Smooth muscle cell of trachea (primary cell): ENCODE data around the gene CHD1L. TPM values are rescaled to one million over a fixed set of nuclear protein-coding genes. Genes with fewer than 3 reads are reported as not detected.

Experiments
- total RNA-seq: library from RNA; depleted of rRNA; stranded (reverse); fragments of >200 nt; gene quantifications from 2 replicates; pipeline ENCODE4 v1.2.1, GENCODE V29; 2014

CHD1L gene
- total RNA-seq: 39.5 and 58.9 TPM in 2 replicates

GRCh38 chr1:147242449-147243227 is at the start of gene CHD1L:
TSS of gene CHD1L (plus strand) at chr1:147242684. CDS start at chr1:147242704, 20 bp downstream.

DNA sequence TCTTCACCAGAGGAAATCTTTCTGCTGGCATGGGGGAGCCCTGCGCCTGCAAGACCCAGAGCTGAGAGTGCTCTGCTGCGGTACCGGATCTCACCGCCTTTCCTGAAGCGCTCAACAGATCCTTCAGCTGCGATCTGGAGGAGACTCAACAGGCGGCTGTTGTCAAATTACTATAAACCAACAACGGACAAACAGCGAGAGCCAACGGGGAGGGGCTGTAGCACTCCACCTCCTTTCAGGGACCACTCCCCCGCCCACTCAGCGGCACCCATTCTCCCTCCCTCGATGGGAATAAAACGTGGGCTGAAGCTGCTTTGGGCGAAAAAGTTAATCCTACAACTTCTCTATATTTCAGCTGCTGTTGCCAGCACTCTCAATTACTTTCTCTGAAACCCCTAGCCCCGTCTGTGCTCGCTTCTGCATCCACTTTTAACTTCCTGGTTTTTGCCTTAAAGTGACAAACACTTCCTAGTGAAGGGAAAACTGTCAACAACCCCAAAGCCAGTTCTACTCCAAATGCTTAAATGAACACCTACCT is 17.2 kb upstream of the CHD1L start, which contains the start of gene FMO5:
Gene FMO5 (minus strand): TSS at position 147 of the 538 bp plus-strand sequence. CDS start 310 bp downstream, outside the sequence.

Other genes starting within 250 kb of the CHD1L start
- 15.9 and 18.9 TPM in 2 replicates for gene PRKAB2, start 70.2 kb upstream of the CHD1L start, total RNA-seq
- 1.3 and 2.2 TPM in 2 replicates for gene FMO5, start 17.3 kb upstream of the CHD1L start, total RNA-seq